Measurements from ENCODE around the gene STAB2. TPM values are rescaled to one million over a fixed set of nuclear protein-coding genes. Genes with fewer than 3 reads are reported as not detected.

STAB2 gene
- total RNA-seq, 1 donor, result not detected

- TF ChIP-seq, protein P1, sequence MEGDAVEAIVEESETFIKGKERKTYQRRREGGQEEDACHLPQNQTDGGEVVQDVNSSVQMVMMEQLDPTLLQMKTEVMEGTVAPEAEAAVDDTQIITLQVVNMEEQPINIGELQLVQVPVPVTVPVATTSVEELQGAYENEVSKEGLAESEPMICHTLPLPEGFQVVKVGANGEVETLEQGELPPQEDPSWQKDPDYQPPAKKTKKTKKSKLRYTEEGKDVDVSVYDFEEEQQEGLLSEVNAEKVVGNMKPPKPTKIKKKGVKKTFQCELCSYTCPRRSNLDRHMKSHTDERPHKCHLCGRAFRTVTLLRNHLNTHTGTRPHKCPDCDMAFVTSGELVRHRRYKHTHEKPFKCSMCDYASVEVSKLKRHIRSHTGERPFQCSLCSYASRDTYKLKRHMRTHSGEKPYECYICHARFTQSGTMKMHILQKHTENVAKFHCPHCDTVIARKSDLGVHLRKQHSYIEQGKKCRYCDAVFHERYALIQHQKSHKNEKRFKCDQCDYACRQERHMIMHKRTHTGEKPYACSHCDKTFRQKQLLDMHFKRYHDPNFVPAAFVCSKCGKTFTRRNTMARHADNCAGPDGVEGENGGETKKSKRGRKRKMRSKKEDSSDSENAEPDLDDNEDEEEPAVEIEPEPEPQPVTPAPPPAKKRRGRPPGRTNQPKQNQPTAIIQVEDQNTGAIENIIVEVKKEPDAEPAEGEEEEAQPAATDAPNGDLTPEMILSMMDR (IDR thresholded peaks at IDR 0.05; ENCODE audit: insufficient read depth, low read depth, low read length), result no peak
- no peak overlapping the region for H3K4me3 ChIP-seq (ENCODE audit: low read depth, low read length)
- no peak for DNase-seq (ENCODE audit: low read depth)
Measured at GRCh38 chr12:103756443-103756842, 169.4 kb downstream of the STAB2 start.

DNA sequence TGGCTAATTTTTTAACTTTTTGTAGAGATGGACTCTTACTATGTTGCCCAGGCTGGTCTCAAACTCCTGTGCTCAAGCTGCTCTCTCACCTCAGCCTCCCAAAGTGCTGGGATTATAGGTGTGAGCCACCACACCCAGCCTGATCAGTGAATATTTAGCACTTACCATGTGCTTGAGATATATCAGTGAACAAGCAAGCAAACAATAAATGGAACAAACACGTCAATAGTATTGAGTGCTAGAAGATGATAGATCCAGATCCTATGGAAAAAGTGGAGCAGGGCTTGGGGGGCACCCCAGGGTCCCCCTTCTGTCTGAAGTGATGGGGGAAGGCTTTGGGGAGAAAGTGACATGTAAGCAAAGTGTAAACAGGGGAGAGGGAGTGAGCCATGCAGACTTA lies 170.2 kb downstream of the STAB2 start:
- H3K4me3 ChIP-seq (ENCODE audit: low read depth, low read length), result no peak overlapping the region
- TF ChIP-seq, protein P1 (IDR thresholded peaks at IDR 0.05; ENCODE audit: insufficient read depth, low read depth, low read length), result no peak
- DNase-seq (ENCODE audit: low read depth), result no peak

DNA sequence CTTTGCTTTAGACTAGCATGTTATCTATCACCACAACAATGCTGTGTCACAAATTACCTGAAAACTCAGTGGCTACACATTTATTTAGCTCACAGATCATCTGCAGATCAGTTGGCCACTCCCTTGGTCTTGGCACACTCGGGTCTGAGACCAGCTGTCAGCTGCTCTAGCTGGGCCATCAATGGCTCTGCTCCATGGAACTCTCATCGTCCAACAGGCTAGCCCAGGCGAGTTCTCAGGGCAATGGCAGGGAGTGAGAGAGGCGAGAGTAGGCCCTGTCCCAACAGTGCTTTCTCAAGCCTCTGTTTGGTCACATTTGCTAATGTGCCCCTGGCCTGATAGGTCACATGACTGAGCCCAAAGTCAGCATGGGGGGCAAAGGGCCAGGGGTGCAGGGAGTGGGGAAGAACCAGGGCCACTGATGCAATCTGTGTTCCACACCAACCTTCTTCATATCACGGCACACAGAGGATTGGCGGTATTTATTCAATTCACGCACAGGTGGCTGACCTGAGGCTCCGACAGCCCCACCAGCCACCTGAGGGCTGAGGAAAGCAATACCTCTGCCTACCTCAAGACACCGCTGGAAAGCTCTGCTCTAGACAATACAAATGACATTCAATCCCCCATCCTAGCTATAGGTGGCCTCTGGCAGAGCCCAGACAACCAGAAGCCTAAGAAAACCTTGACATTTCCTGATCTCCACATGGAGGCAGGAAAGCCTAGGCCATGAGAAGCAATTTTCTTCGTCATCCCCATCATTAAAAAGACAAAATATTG lies 171.4 kb downstream of the STAB2 start:
- DNase-seq (ENCODE audit: low read depth), result no peak
- TF ChIP-seq, protein P1 (IDR thresholded peaks at IDR 0.05; ENCODE audit: insufficient read depth, low read depth, low read length), result no peak
- no peak overlapping the region for H3K4me3 ChIP-seq (ENCODE audit: low read depth, low read length)

DNA sequence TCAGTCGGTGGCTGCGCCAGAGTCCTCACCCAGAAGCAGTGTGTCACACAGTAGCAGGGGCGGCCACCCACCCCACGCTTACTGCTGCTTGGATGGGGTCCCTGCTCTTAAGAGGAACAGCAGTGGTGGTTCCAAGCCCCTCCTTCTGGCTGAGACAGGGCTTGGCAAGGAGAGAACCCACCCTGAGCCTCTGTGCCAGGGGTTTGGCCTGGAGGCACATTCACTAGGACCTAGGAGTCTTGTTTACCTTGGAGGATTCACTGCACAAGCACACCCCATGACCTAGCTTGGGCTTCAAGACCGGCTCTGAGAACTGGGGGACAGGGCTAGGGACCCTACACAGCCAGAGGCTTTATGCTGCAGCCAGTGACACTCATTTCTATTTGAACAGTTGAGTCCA lies 175.4 kb downstream of the STAB2 start:
- no peak overlapping the region for H3K4me3 ChIP-seq (ENCODE audit: low read depth, low read length)
- DNase-seq (ENCODE audit: low read depth), result no peak
- TF ChIP-seq, protein P1 (IDR thresholded peaks at IDR 0.05; ENCODE audit: insufficient read depth, low read depth, low read length), result no peak

DNA sequence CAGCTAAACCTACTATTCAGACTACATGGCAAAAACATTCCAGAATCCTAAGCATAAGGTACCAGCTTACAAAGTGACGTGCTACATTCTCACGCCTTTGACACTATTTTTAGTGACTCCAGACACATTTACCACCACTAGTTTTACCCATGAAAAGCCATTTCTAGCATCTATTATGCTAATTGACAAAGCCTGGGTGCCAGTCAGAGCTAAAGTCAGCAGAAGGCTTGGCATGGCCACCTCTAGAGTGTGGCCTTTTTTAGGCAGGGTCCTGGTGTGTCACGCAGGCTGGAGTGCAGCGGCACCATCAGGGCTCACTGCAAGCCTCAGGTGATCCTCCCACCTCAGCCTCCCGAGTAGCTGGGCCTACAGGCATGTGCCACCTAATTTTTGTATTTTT lies 178.2 kb downstream of the STAB2 start:
- DNase-seq (ENCODE audit: low read depth), result no peak
- H3K4me3 ChIP-seq (ENCODE audit: low read depth, low read length), result no peak overlapping the region
- TF ChIP-seq, protein P1 (IDR thresholded peaks at IDR 0.05; ENCODE audit: insufficient read depth, low read depth, low read length), result no peak

DNA sequence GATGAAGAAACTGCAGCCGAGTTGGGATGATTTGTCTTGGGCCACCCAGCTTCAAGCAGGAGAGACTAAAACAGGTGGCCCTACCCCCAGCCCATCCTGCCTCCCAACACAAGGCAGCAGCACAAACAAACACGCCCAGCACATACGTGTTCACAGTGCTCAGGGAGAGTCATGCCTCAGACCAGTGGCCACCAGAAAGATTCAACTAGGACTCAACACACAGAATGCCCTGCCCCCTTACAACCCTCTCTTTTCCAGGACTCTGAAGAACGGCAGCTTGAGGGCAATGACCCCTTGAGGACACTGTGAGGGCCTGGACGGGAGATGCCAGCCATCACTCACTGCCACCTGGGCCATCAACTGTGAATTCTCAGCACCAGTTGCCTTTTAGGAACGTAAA lies 179.0 kb downstream of the STAB2 start:
- H3K4me3 ChIP-seq (ENCODE audit: low read depth, low read length), result no peak overlapping the region
- TF ChIP-seq, protein P1 (IDR thresholded peaks at IDR 0.05; ENCODE audit: insufficient read depth, low read depth, low read length), result no peak
- DNase-seq (ENCODE audit: low read depth), result no peak

All from fibroblast of villous mesenchyme (primary cell).